ENCODE results near the gene KCNN3. TPM values are rescaled to one million over a fixed set of nuclear protein-coding genes. Genes with fewer than 3 reads are reported as not detected.

KCNN3 gene
- total RNA-seq, 1 donor from 2014 or later = 0.86 TPM

DNA sequence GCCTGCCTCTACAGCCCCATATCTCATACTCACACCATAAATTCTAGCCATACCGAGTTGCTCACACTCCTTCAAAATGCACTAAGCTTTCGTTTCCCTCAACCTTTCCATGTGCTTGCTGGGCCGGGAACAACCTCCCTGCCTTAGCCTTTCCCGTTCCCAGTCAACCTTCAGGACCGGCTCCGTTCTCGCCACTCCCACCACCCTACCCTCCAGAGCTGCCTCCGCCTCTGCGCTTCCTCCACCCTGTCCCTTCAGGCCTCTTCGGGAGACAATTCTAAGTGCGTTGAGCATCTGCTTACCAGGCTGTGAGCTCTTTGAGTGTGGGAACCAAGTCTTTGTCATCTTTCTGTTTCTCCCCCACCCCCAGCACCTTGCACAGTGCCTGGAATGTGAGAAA is 31.6 kb downstream of the KCNN3 start:
- TF ChIP-seq, protein P1, sequence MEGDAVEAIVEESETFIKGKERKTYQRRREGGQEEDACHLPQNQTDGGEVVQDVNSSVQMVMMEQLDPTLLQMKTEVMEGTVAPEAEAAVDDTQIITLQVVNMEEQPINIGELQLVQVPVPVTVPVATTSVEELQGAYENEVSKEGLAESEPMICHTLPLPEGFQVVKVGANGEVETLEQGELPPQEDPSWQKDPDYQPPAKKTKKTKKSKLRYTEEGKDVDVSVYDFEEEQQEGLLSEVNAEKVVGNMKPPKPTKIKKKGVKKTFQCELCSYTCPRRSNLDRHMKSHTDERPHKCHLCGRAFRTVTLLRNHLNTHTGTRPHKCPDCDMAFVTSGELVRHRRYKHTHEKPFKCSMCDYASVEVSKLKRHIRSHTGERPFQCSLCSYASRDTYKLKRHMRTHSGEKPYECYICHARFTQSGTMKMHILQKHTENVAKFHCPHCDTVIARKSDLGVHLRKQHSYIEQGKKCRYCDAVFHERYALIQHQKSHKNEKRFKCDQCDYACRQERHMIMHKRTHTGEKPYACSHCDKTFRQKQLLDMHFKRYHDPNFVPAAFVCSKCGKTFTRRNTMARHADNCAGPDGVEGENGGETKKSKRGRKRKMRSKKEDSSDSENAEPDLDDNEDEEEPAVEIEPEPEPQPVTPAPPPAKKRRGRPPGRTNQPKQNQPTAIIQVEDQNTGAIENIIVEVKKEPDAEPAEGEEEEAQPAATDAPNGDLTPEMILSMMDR (IDR thresholded peaks at IDR 0.05; ENCODE audit: unreplicated experiment) = no peak
- H3K27me3 Mint-ChIP-seq = peaks cover 11% of the 10 kb centered on the region
- H3K9me3 Mint-ChIP-seq (ENCODE audit: low read depth) = no peaks in the 10 kb centered on the region
- peaks cover 9% of the 10 kb centered on the region for H3K4me1 Mint-ChIP-seq (ENCODE audit: low read depth)
- DNase-seq (ENCODE audit: low spot score, unreplicated experiment) = no peak
- no peak overlapping the region for H3K27ac Mint-ChIP-seq
- no peaks in the 10 kb centered on the region for H3K36me3 Mint-ChIP-seq (ENCODE audit: insufficient read depth)
- H3K4me3 Mint-ChIP-seq (ENCODE audit: low read depth) = no peak overlapping the region

DNA sequence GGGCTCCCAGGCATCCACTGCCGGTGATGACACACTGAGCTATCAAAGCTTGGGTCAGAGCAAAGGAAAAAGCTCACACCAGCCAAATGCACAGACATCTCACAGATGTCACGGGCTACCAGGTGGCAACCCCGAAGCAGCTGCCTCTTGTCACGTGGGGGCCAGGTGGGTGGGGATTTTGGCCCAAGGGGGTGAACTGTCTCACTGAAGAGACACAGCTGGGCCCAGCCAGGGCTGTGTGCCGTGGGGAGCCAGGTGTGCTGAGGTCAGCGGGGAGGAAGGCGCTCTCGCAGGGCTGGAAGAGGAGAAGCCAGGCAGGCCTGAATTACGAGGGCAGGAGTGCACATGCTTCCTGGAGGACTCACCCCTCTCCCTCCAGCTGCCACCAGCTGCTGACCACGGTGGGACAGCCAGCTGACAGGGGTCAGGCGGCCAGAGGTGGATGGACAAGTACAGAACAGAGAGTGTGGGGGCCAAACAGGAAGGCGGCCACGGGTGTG is 32.4 kb downstream of the KCNN3 start:
- peaks cover 13% of the 10 kb centered on the region for H3K27me3 Mint-ChIP-seq
- no peaks in the 10 kb centered on the region for H3K9me3 Mint-ChIP-seq (ENCODE audit: low read depth)
- no peak for DNase-seq (ENCODE audit: low spot score, unreplicated experiment)
- H3K36me3 Mint-ChIP-seq (ENCODE audit: insufficient read depth) = no peaks in the 10 kb centered on the region
- TF ChIP-seq, protein P1 (IDR thresholded peaks at IDR 0.05; ENCODE audit: unreplicated experiment) = no peak
- H3K4me1 Mint-ChIP-seq (ENCODE audit: low read depth) = peaks cover 13% of the 10 kb centered on the region
- no peak overlapping the region for H3K4me3 Mint-ChIP-seq (ENCODE audit: low read depth)
- H3K27ac Mint-ChIP-seq = no peak overlapping the region

DNA sequence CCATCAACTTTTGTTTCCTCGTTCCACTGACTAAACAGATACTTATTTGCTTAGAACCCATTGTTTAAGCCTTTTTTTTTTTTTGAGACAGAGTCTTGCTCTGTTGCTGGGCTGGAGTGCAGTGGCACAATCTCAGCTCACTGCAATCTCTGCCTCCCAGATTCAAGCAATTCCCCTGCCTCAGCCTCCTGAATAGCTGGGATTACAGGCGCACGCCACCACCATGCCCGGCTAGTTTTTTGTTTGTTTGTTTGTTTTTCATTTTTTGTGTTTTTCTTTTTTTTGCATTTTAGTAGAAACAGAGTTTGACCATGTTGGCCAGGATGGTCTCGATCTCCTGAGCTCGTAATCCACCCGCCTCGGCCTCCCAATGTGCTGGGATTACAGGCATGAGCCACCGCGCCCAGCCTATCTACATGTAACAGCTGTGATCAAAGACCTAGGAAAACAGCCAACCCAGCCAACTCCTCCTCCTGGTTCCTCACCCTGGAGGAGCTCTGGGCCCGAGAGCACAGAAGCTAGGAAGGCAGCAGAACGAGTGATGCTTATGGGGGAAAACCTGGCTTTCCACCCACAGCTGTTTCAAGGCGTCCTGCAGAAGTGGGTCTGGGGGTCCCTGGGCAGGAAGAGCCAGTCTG is 32.9 kb downstream of the KCNN3 start:
- H3K27ac Mint-ChIP-seq = no peak overlapping the region
- peaks cover 14% of the 10 kb centered on the region for H3K4me1 Mint-ChIP-seq (ENCODE audit: low read depth)
- TF ChIP-seq, protein P1 (IDR thresholded peaks at IDR 0.05; ENCODE audit: unreplicated experiment) = no peak
- no peaks in the 10 kb centered on the region for H3K9me3 Mint-ChIP-seq (ENCODE audit: low read depth)
- no peak overlapping the region for H3K4me3 Mint-ChIP-seq (ENCODE audit: low read depth)
- peaks cover 14% of the 10 kb centered on the region for H3K27me3 Mint-ChIP-seq
- no peak for DNase-seq (ENCODE audit: low spot score, unreplicated experiment)
- no peaks in the 10 kb centered on the region for H3K36me3 Mint-ChIP-seq (ENCODE audit: insufficient read depth)

DNA sequence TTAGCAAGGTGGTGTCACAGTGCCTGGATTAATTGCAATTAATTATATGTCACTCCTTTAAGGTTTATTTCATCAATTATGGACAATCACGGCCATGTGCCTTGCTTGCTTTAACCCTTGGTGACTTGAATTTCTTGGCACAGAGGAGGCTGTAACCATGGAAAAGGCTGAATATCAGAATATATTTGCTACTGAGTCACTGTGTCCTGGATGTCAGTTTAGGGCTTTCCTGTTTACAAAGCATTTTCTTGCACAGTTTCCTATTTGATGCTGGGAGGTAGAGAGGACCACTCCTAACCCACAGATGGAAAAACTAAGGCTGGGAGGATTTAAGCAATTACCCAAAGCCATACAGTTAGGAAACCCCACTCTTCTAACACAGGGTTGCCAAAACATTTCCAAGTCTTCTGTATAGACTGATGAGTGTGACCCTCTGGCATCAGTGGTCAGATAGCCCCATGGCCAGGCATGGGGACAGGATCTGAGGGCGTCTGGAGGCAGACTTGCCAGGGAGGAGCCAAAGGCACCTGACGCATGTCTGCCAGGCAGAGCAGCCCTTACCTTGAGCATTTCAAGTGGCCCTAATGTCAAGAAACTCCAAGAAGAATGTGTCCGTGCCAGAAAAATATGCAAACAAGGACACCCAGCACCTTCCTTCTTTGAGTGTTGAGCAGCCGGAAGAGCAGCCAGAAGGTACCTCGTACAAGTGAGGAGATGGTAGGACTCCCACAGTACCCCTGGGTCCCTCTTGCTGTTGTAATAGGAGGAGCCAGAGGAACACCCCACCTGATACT is 34.4 kb downstream of the KCNN3 start:
- DNase-seq (ENCODE audit: low spot score, unreplicated experiment) = no peak
- TF ChIP-seq, protein P1 (IDR thresholded peaks at IDR 0.05; ENCODE audit: unreplicated experiment) = no peak
- Mint-ChIP-seq H3K4me3 (ENCODE audit: low read depth) (no peak overlapping the region), H3K4me1 (ENCODE audit: low read depth) (peaks cover 15% of the 10 kb centered on the region), H3K36me3 (ENCODE audit: insufficient read depth) (no peaks in the 10 kb centered on the region), H3K9me3 (ENCODE audit: low read depth) (no peaks in the 10 kb centered on the region), H3K27ac (no peak overlapping the region), H3K27me3 (peaks cover 16% of the 10 kb centered on the region)

DNA sequence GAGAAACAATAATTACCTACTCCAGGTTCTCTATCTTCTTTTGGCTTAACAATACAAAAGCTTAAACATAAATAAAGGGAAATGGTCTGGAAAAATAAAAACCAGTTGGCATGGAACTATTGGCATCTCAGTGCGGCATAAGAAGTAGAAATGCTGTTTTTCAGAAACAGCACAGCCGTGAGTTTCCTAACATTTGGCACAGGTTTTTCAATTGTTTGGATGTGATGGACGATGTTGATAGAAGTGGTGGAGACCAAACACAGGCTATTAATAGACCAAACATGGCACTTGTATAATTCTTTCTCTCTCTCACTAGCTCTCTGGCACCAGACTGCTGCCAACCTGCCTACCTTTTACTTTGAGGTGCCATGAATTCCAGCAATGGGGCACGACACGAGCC is 36.2 kb downstream of the KCNN3 start:
- DNase-seq (ENCODE audit: low spot score, unreplicated experiment) = no peak
- no peaks in the 10 kb centered on the region for H3K9me3 Mint-ChIP-seq (ENCODE audit: low read depth)
- peaks cover 10% of the 10 kb centered on the region for H3K4me1 Mint-ChIP-seq (ENCODE audit: low read depth)
- H3K36me3 Mint-ChIP-seq (ENCODE audit: insufficient read depth) = no peaks in the 10 kb centered on the region
- no peak overlapping the region for H3K27ac Mint-ChIP-seq
- H3K27me3 Mint-ChIP-seq = peaks cover 16% of the 10 kb centered on the region
- TF ChIP-seq, protein P1 (IDR thresholded peaks at IDR 0.05; ENCODE audit: unreplicated experiment) = no peak
- H3K4me3 Mint-ChIP-seq (ENCODE audit: low read depth) = no peak overlapping the region
